ENCODE results near the gene TENM4.

The TENM4 gene

GRCh38 chr11:78972590-78972989, 468.2 kb downstream of the TENM4 start:
- DNase-seq (ENCODE audit: low spot score), result no peak

GRCh38 chr11:78972177-78972576, 468.7 kb downstream of the TENM4 start:
- DNase-seq (ENCODE audit: low spot score), result no peak

GRCh38 chr11:78967811-78968210, 473.0 kb downstream of the TENM4 start:
- no peak for DNase-seq (ENCODE audit: low spot score)

- DNase-seq (ENCODE audit: low spot score), result no peak
These were observed 475.4 kb downstream of the TENM4 start for GRCh38 chr11:78965432-78965831.

- DNase-seq (ENCODE audit: low spot score), result no peak
These were observed 478.7 kb downstream of the TENM4 start for GRCh38 chr11:78961937-78962701.

- DNase-seq (ENCODE audit: low spot score), result no peak
These were observed 479.6 kb downstream of the TENM4 start for GRCh38 chr11:78961247-78961646.

- DNase-seq (ENCODE audit: low spot score), result no peak
These were observed 482.4 kb downstream of the TENM4 start for GRCh38 chr11:78958444-78958843.

GRCh38 chr11:78957476-78958245, 483.2 kb downstream of the TENM4 start:
- no peak for DNase-seq (ENCODE audit: low spot score)

- DNase-seq (ENCODE audit: low spot score), result no peak
These were observed 486.1 kb downstream of the TENM4 start for GRCh38 chr11:78954696-78955095.

- no peak for DNase-seq (ENCODE audit: low spot score)
These were observed 486.6 kb downstream of the TENM4 start for GRCh38 chr11:78954261-78954660.

- no peak for DNase-seq (ENCODE audit: low spot score)
These were observed 487.9 kb downstream of the TENM4 start for GRCh38 chr11:78952890-78953289.

- no peak for DNase-seq (ENCODE audit: low spot score)
These were observed 488.7 kb downstream of the TENM4 start for GRCh38 chr11:78952175-78952574.

- DNase-seq (ENCODE audit: low spot score), result no peak
These were observed 490.7 kb downstream of the TENM4 start for GRCh38 chr11:78949976-78950690.

GRCh38 chr11:78946945-78947902, 493.6 kb downstream of the TENM4 start:
- DNase-seq (ENCODE audit: low spot score), result no peak

GRCh38 chr11:78943841-78944240, 497.0 kb downstream of the TENM4 start:
- DNase-seq (ENCODE audit: low spot score), result no peak

- DNase-seq (ENCODE audit: low spot score), result no peak
These were observed 497.7 kb downstream of the TENM4 start for GRCh38 chr11:78943154-78943553.

GRCh38 chr11:78941226-78941851, 499.5 kb downstream of the TENM4 start:
- no peak for DNase-seq (ENCODE audit: low spot score)

GRCh38 chr11:78940500-78941225, 500.2 kb downstream of the TENM4 start:
- no peak for DNase-seq (ENCODE audit: low spot score)

GRCh38 chr11:78938971-78939370, 501.9 kb downstream of the TENM4 start:
- no peak for DNase-seq (ENCODE audit: low spot score)

GRCh38 chr11:78938036-78938435, 502.8 kb downstream of the TENM4 start:
- DNase-seq (ENCODE audit: low spot score), result no peak
